Calu3 (cell line): Measurements from ENCODE around the gene ACADVL. TPM values are rescaled to one million over a fixed set of nuclear protein-coding genes. Genes with fewer than 3 reads are reported as not detected.

ENCODE experiments used
- BruUV-seq: library from RNA; stranded (reverse); fragments of 400-500 nt; replicated peaks from 2 replicates; lab custom pipeline; 2021; lab: Mats Ljungman, UMichigan
- CTCF ChIA-PET: fragments of 300-600 bp; sonication (Branson Sonifier 250); formaldehyde crosslinking; loops from one replicate; lab custom pipeline; 2022; ENCODE audit warnings: antibody characterized with exemption; lab: Charles Lee
- DNase-seq: peaks from one replicate; pipeline ENCODE4 v3.0.0; 2022
- H3K27ac Mint-ChIP-seq: one replicate; pipeline ENCODE4 v1.8.0; 2022; ENCODE audit warnings: mixed read lengths; ENCODE audit not compliant: unreplicated experiment
- H3K27me3 Mint-ChIP-seq: one replicate; pipeline ENCODE4 v1.8.0; 2022; ENCODE audit warnings: mixed read lengths; ENCODE audit not compliant: unreplicated experiment
- H3K36me3 Mint-ChIP-seq: one replicate; pipeline ENCODE4 v1.8.0; 2022; ENCODE audit warnings: mild to moderate bottlenecking, moderate library complexity, mixed read lengths; ENCODE audit not compliant: insufficient read depth, unreplicated experiment
- H3K4me1 Mint-ChIP-seq: one replicate; pipeline ENCODE4 v1.8.0; 2022; ENCODE audit warnings: mild to moderate bottlenecking, low read depth, mixed read lengths; ENCODE audit not compliant: unreplicated experiment
- H3K4me3 Mint-ChIP-seq: one replicate; pipeline ENCODE4 v1.8.0; 2022; ENCODE audit warnings: mild to moderate bottlenecking, low read depth, moderate library complexity, mixed read lengths; ENCODE audit not compliant: unreplicated experiment
- H3K9me3 Mint-ChIP-seq: one replicate; pipeline ENCODE4 v1.8.0; 2022; ENCODE audit warnings: low read depth, mixed read lengths; ENCODE audit not compliant: unreplicated experiment
- CTCF ChIP-seq: fragments of 200-600 bp; IDR thresholded peaks from one replicate; pipeline ENCODE4 v1.8.0; 2022; ENCODE audit warnings: antibody characterized with exemption; ENCODE audit not compliant: unreplicated experiment
- intact Hi-C: fragments of 100-400 bp; cut with micrococcal nuclease; formaldehyde crosslinking; loops from one replicate; pipeline ENCODE4 v1.10.0; 2022; ENCODE audit not compliant: unreplicated experiment
- total RNA-seq: library from RNA; stranded (reverse); gene quantifications from 2 replicates; pipeline ENCODE4 v1.2.3, GENCODE V29; 2022

Gene ACADVL
- total RNA-seq, 1 experiment from 2014 or later, result 552 TPM

GRCh38 chr17:7226721-7227710 lies 7.3 kb downstream of the ACADVL start:
- BruUV-seq, result no TSS peak
- no peak overlapping the region for H3K27ac Mint-ChIP-seq
- intact Hi-C loops, result no loop called here
- TF ChIP-seq CTCF, result no peak
- no peaks in the 10 kb centered on the region for H3K9me3 Mint-ChIP-seq
- H3K4me3 Mint-ChIP-seq, result no peak overlapping the region
- H3K36me3 Mint-ChIP-seq, result peaks cover 49% of the 10 kb centered on the region
- H3K27me3 Mint-ChIP-seq, result no peaks in the 10 kb centered on the region
- peaks cover 11% of the 10 kb centered on the region for H3K4me1 Mint-ChIP-seq
- no peak for DNase-seq
- CTCF ChIA-PET, result no interaction called here

GRCh38 chr17:7228920-7229319 lies 9.2 kb downstream of the ACADVL start:
- DNase-seq, result no peak
- no peak for TF ChIP-seq CTCF
- H3K4me3 Mint-ChIP-seq, result no peak overlapping the region
- no peaks in the 10 kb centered on the region for H3K9me3 Mint-ChIP-seq
- intact Hi-C loops, result no loop called here
- no peak overlapping the region for H3K27ac Mint-ChIP-seq
- BruUV-seq, result no TSS peak
- peaks cover 17% of the 10 kb centered on the region for H3K4me1 Mint-ChIP-seq
- CTCF ChIA-PET, result no interaction called here
- H3K36me3 Mint-ChIP-seq, result peaks cover 51% of the 10 kb centered on the region
- H3K27me3 Mint-ChIP-seq, result no peaks in the 10 kb centered on the region

GRCh38 chr17:7229504-7229903 lies 9.8 kb downstream of the ACADVL start:
- CTCF ChIA-PET, result no interaction called here
- H3K36me3 Mint-ChIP-seq, result peaks cover 55% of the 10 kb centered on the region
- no TSS peak for BruUV-seq

GRCh38 chr17:7232114-7232513 lies 12.4 kb downstream of the ACADVL start:
- TSS peak; percentile 20 for BruUV-seq
- CTCF ChIA-PET, result interaction anchor here (0.8 kb wide), 1 partner anchor 1691 kb away, joined by 3 read pairs; no protein-coding TSS in a partner anchor
- DNase-seq, result no peak
- no peaks in the 10 kb centered on the region for H3K27me3 Mint-ChIP-seq
- no peak for TF ChIP-seq CTCF
- peaks cover 63% of the 10 kb centered on the region for H3K36me3 Mint-ChIP-seq
- H3K4me3 Mint-ChIP-seq, result peak overlapping the region; percentile 82
- intact Hi-C loops, result no loop called here
- H3K27ac Mint-ChIP-seq, result no peak overlapping the region
- peaks cover 38% of the 10 kb centered on the region for H3K4me1 Mint-ChIP-seq
- H3K9me3 Mint-ChIP-seq, result no peaks in the 10 kb centered on the region

More at GRCh38 chr17:7229504-7229903, 9.8 kb downstream of the ACADVL start:
- intact Hi-C loops, result no loop called here
- Mint-ChIP-seq H3K4me1 (peaks cover 17% of the 10 kb centered on the region), H3K9me3 (no peaks in the 10 kb centered on the region), H3K4me3 (no peak overlapping the region), H3K27me3 (no peaks in the 10 kb centered on the region), H3K27ac (peak overlapping the region; percentile 29)
- DNase-seq, result no peak
- no peak for TF ChIP-seq CTCF
